Keratinocyte (primary cell): ENCODE results near the gene DDT.

Source experiments
- EZH2 ChIP-seq: IDR thresholded peaks from one replicate; pipeline ENCODE4 v1.6.1; 2012; ENCODE audit warnings: inconsistent platforms, mild to moderate bottlenecking, low read length, moderate library complexity
- TF ChIP-seq, protein P1 (sequence below), 3 experiments: IDR thresholded peaks in 1 of 3; conservative IDR thresholded peaks in 1 of 3; optimal IDR thresholded peaks in 1 of 3; 2 replicates in 2 of 3; 3 replicates in 1 of 3; pipeline versions ENCODE3 to v1.5.1; 2011; ENCODE audit warnings: low read length in 3 of 3, mild to moderate bottlenecking in 3 of 3, moderate library complexity in 2 of 3, control low read depth in 1 of 3, inconsistent platforms in 1 of 3; ENCODE audit not compliant: insufficient read depth in 2 of 3; ENCODE audit errors: extremely low read depth in 1 of 3

DNA sequence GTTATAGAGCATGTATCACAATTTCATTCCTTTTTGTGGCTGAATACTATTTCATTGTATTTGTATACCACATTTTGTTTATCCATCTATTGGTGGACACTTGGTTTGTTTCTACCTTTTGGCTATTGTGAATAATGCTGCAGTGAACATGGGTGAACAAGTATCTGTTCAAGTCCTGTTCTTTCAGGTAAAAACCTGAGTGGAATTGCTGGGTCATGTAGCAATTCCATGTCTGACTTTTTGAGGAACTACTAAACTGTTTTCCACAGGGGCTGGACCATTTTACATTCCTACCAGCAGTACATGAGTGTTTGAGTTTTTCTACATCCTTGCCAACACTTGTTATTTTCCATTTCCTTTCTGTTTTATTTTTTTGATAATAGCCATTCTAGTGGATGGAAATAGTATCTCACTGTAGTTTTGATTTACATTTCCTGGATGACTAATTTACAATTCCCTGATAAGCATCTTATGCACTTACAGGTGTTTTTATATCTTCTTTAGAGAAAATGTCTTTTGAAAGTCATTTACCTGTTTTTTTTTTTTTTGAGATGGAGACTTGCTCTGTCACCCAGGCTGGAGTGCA is 49.1 kb upstream of the DDT start:
- TF ChIP-seq, protein P1, sequence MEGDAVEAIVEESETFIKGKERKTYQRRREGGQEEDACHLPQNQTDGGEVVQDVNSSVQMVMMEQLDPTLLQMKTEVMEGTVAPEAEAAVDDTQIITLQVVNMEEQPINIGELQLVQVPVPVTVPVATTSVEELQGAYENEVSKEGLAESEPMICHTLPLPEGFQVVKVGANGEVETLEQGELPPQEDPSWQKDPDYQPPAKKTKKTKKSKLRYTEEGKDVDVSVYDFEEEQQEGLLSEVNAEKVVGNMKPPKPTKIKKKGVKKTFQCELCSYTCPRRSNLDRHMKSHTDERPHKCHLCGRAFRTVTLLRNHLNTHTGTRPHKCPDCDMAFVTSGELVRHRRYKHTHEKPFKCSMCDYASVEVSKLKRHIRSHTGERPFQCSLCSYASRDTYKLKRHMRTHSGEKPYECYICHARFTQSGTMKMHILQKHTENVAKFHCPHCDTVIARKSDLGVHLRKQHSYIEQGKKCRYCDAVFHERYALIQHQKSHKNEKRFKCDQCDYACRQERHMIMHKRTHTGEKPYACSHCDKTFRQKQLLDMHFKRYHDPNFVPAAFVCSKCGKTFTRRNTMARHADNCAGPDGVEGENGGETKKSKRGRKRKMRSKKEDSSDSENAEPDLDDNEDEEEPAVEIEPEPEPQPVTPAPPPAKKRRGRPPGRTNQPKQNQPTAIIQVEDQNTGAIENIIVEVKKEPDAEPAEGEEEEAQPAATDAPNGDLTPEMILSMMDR (optimal IDR thresholded peaks at IDR 0.05 in 1 of 3, IDR thresholded peaks at IDR 0.05 in 1 of 3, conservative IDR thresholded peaks at IDR 0.05 in 1 of 3; ENCODE audit: extremely low read depth in 1 of 3, insufficient read depth in 2 of 3, low read length in 3 of 3), result no peak
- TF ChIP-seq EZH2, result no peak
